HUES48 (cell line): ENCODE measurements around the gene SPEF2.

Experiments
- H3K27ac ChIP-seq: one replicate; pipeline ENCODE4 v1.7.0; 2013; ENCODE audit warnings: low read depth, low read length, inconsistent platforms
- H3K27me3 ChIP-seq: 2 replicates; pipeline ENCODE4 v1.6.1; 2013; ENCODE audit warnings: mild to moderate bottlenecking, low read length; ENCODE audit not compliant: control insufficient read depth, insufficient read depth
- H3K36me3 ChIP-seq: 2 replicates; pipeline ENCODE4 v1.6.1; 2013; ENCODE audit warnings: low read length; ENCODE audit not compliant: control insufficient read depth, insufficient read depth
- H3K4me1 ChIP-seq: 2 replicates; pipeline ENCODE4 v1.6.1; 2013; ENCODE audit warnings: mild to moderate bottlenecking, low read length; ENCODE audit not compliant: control insufficient read depth, insufficient read depth
- H3K4me3 ChIP-seq: 2 replicates; pipeline ENCODE4 v1.5.1; 2013; ENCODE audit warnings: mild to moderate bottlenecking, low read depth, low read length
- H3K9ac ChIP-seq: 2 replicates; pipeline ENCODE4 v1.6.1; 2013; ENCODE audit warnings: mild to moderate bottlenecking, low read depth, low read length, moderate library complexity
- H3K9me3 ChIP-seq: 2 replicates; pipeline ENCODE4 v1.6.1; 2013; ENCODE audit warnings: low read length; ENCODE audit not compliant: control insufficient read depth, insufficient read depth

The SPEF2 gene

GRCh38 chr5:35799753-35800152 lies 182.1 kb downstream of the SPEF2 start:
- no peaks in the 10 kb centered on the region for H3K27me3 ChIP-seq
- H3K27ac ChIP-seq = no peak overlapping the region
- no peak overlapping the region for H3K9ac ChIP-seq
- H3K4me3 ChIP-seq = no peak overlapping the region
- peaks cover 7% of the 10 kb centered on the region; the same call in 1 of the 2 replicates for H3K4me1 ChIP-seq
- no peaks in the 10 kb centered on the region for H3K36me3 ChIP-seq
- no peaks in the 10 kb centered on the region for H3K9me3 ChIP-seq

GRCh38 chr5:35803191-35803651 lies 185.6 kb downstream of the SPEF2 start:
- no peak overlapping the region for H3K4me3 ChIP-seq
- H3K9me3 ChIP-seq = no peaks in the 10 kb centered on the region
- H3K4me1 ChIP-seq = peaks cover 3% of the 10 kb centered on the region; the same call in 1 of the 2 replicates
- H3K36me3 ChIP-seq = no peaks in the 10 kb centered on the region
- no peak overlapping the region for H3K9ac ChIP-seq
- H3K27me3 ChIP-seq = no peaks in the 10 kb centered on the region
- H3K27ac ChIP-seq = no peak overlapping the region

GRCh38 chr5:35804201-35804653 lies 186.6 kb downstream of the SPEF2 start:
- Histone ChIP-seq H3K27ac (no peak overlapping the region), H3K9ac (no peak overlapping the region), H3K27me3 (no peaks in the 10 kb centered on the region), H3K9me3 (no peaks in the 10 kb centered on the region), H3K4me3 (no peak overlapping the region), H3K4me1 (peaks cover 3% of the 10 kb centered on the region; the same call in 1 of the 2 replicates), H3K36me3 (no peaks in the 10 kb centered on the region)

GRCh38 chr5:35804841-35805240 lies 187.2 kb downstream of the SPEF2 start:
- Histone ChIP-seq H3K36me3 (no peaks in the 10 kb centered on the region), H3K27ac (no peak overlapping the region), H3K9ac (no peak overlapping the region), H3K4me1 (peaks cover 3% of the 10 kb centered on the region; the same call in 1 of the 2 replicates), H3K9me3 (no peaks in the 10 kb centered on the region), H3K27me3 (no peaks in the 10 kb centered on the region), H3K4me3 (no peak overlapping the region)

- Histone ChIP-seq H3K4me3 (no peak overlapping the region), H3K27ac (no peak overlapping the region), H3K36me3 (no peaks in the 10 kb centered on the region), H3K9ac (no peak overlapping the region), H3K4me1 (no peaks in the 10 kb centered on the region), H3K27me3 (no peaks in the 10 kb centered on the region), H3K9me3 (no peaks in the 10 kb centered on the region)
Observed at GRCh38 chr5:35810601-35811000, 192.9 kb downstream of the SPEF2 start.

GRCh38 chr5:35811108-35811741 lies 193.6 kb downstream of the SPEF2 start:
- Histone ChIP-seq H3K27me3 (no peaks in the 10 kb centered on the region), H3K9ac (no peak overlapping the region), H3K4me1 (no peaks in the 10 kb centered on the region), H3K4me3 (no peak overlapping the region), H3K27ac (no peak overlapping the region), H3K36me3 (no peaks in the 10 kb centered on the region), H3K9me3 (no peaks in the 10 kb centered on the region)

DNA sequence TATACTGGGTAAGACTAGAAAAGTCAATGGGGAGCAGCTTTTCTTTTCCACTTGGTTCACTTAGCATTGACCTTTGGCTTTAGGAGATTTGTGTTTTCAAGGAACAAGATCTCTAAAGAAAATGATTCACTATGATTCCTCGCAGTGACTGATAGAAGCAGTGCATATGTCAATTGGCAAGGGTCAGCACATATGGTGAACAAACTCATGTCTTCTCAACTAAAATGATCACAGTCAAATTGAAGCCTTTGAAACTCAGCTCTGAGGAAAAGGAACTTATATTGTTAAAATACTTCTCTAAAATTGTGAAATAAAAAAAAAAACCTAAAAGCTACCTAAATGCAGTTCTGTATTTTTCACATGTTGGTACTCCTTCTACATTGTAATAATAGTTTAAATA lies 195.9 kb downstream of the SPEF2 start:
- Histone ChIP-seq H3K9me3 (no peaks in the 10 kb centered on the region), H3K27me3 (no peaks in the 10 kb centered on the region), H3K27ac (no peak overlapping the region), H3K9ac (no peak overlapping the region), H3K36me3 (no peaks in the 10 kb centered on the region), H3K4me3 (no peak overlapping the region), H3K4me1 (no peaks in the 10 kb centered on the region)

GRCh38 chr5:35815089-35815936 lies 197.7 kb downstream of the SPEF2 start:
- Histone ChIP-seq H3K4me3 (no peak overlapping the region), H3K27ac (no peak overlapping the region), H3K4me1 (no peaks in the 10 kb centered on the region), H3K9ac (no peak overlapping the region), H3K9me3 (no peaks in the 10 kb centered on the region), H3K27me3 (no peaks in the 10 kb centered on the region), H3K36me3 (no peaks in the 10 kb centered on the region)

- H3K27me3 ChIP-seq = no peaks in the 10 kb centered on the region
- no peaks in the 10 kb centered on the region for H3K4me1 ChIP-seq
- H3K9me3 ChIP-seq = no peaks in the 10 kb centered on the region
- no peaks in the 10 kb centered on the region for H3K36me3 ChIP-seq
- H3K4me3 ChIP-seq = no peak overlapping the region
- no peak overlapping the region for H3K9ac ChIP-seq
- no peak overlapping the region for H3K27ac ChIP-seq
Observed at GRCh38 chr5:35816881-35817521, 199.3 kb downstream of the SPEF2 start.

- Histone ChIP-seq H3K9me3 (no peaks in the 10 kb centered on the region), H3K4me3 (no peak overlapping the region), H3K36me3 (no peaks in the 10 kb centered on the region), H3K27me3 (no peaks in the 10 kb centered on the region), H3K27ac (no peak overlapping the region), H3K9ac (no peak overlapping the region), H3K4me1 (no peaks in the 10 kb centered on the region)
Observed at GRCh38 chr5:35819026-35819425, 201.4 kb downstream of the SPEF2 start.

DNA sequence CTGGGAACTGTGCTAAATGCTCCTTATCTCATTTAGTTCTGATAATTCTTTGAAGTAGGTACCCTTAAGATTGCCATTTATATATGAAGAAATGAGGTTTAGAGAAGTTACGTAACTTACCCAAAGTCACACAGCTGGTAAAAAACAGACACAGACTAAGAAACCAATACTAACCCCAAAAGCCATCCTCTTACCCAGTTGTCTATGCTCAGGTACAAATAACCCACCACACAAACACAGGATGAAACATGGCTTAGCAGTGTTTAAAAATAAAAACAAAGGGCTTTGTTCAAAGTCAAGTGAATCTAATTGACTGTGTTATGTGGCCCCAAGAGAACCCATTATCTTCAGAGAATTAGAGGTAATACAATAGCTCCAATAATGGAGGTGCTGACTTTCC lies 202.0 kb downstream of the SPEF2 start:
- H3K27me3 ChIP-seq = no peaks in the 10 kb centered on the region
- H3K27ac ChIP-seq = no peak overlapping the region
- H3K4me3 ChIP-seq = no peak overlapping the region
- no peaks in the 10 kb centered on the region for H3K9me3 ChIP-seq
- H3K9ac ChIP-seq = no peak overlapping the region
- no peaks in the 10 kb centered on the region for H3K4me1 ChIP-seq
- no peaks in the 10 kb centered on the region for H3K36me3 ChIP-seq
